HEK293 (cell line): ENCODE data around the gene LRP1-AS.

Source experiments
- CTCF ChIA-PET: fragments of 350-600 bp; formaldehyde crosslinking; extraction: SDS; loops from one replicate; lab custom pipeline; 2021; ENCODE audit warnings: antibody characterized with exemption; lab: Yijun Ruan, JAX
- POLR2A ChIA-PET: fragments of 300-600 bp; formaldehyde crosslinking; extraction: SDS; loops from one replicate; lab custom pipeline; 2020; ENCODE audit warnings: antibody characterized with exemption, inconsistent platforms; lab: Yijun Ruan, JAX
- H3K27ac ChIP-seq: fragments of 200-500 bp; sonication (Bioruptor generic); 2 replicates; pipeline ENCODE4 v1.5.1; 2014; ENCODE audit warnings: low read depth, low read length, control low read depth, inconsistent platforms; ENCODE audit errors: extremely low read depth
- H3K36me3 ChIP-seq, 2 experiments: fragments of 200-500 bp in 1 of 2; sonication (Bioruptor generic) in 1 of 2; 1 replicate in 1 of 2; 2 replicates in 1 of 2; pipeline ENCODE4 v1.5.1; 2014 to 2017; ENCODE audit warnings: inconsistent platforms in 2 of 2, low read length in 2 of 2; ENCODE audit not compliant: control insufficient read depth in 2 of 2, insufficient read depth in 1 of 2
- H3K4me1 ChIP-seq: fragments of 200-500 bp; sonication (Bioruptor generic); 2 replicates; pipeline ENCODE4 v1.5.1; 2014; ENCODE audit warnings: mild to moderate bottlenecking, low read length, inconsistent platforms; ENCODE audit not compliant: control insufficient read depth, insufficient read depth
- H3K4me3 ChIP-seq: 2 replicates; pipeline ENCODE4 v1.5.1; 2011; ENCODE audit warnings: low read depth, mild to moderate bottlenecking, control low read depth, low read length, moderate library complexity
- H3K9me3 ChIP-seq: fragments of 200-500 bp; sonication (Bioruptor generic); 2 replicates; pipeline ENCODE4 v1.5.1; 2014; ENCODE audit warnings: low read depth, low read length, inconsistent platforms; ENCODE audit not compliant: control insufficient read depth, insufficient read depth
- BCL6B ChIP-seq: fragments of 450-650 bp; formaldehyde crosslinking; IDR thresholded peaks from 2 replicates; pipeline ENCODE4 v1.5.1; 2017; ENCODE audit warnings: missing biosample characterization, missing genetic modification characterization
- KLF10 ChIP-seq: fragments of 450-650 bp; IDR thresholded peaks from 2 replicates; pipeline ENCODE4 v1.5.1; 2018; ENCODE audit warnings: missing biosample characterization, mild to moderate bottlenecking, missing genetic modification characterization
- KLF9 ChIP-seq: fragments of 450-650 bp; formaldehyde crosslinking; IDR thresholded peaks from 2 replicates; pipeline ENCODE4 v1.5.1; 2016; ENCODE audit warnings: missing biosample characterization, missing genetic modification characterization, low read depth
- PRDM2 ChIP-seq: fragments of 450-650 bp; formaldehyde crosslinking; IDR thresholded peaks from 2 replicates; pipeline ENCODE4 v1.5.1; 2016; ENCODE audit warnings: missing biosample characterization, missing genetic modification characterization, borderline replicate concordance
- ZFHX2 ChIP-seq: fragments of 450-650 bp; formaldehyde crosslinking; conservative IDR thresholded peaks from 2 replicates; pipeline ENCODE4 v1.5.1; 2016; ENCODE audit warnings: missing biosample characterization, missing genetic modification characterization
- ZFP3 ChIP-seq: fragments of 450-650 bp; formaldehyde crosslinking; IDR thresholded peaks from 2 replicates; pipeline ENCODE4 v1.5.1; 2016; ENCODE audit warnings: low read depth, missing biosample characterization, missing genetic modification characterization
- ZNF157 ChIP-seq: fragments of 450-650 bp; formaldehyde crosslinking; IDR thresholded peaks from 2 replicates; pipeline ENCODE4 v1.5.1; 2016; ENCODE audit warnings: missing biosample characterization, missing genetic modification characterization
- ZNF174 ChIP-seq: fragments of 450-650 bp; formaldehyde crosslinking; IDR thresholded peaks from 2 replicates; pipeline ENCODE4 v1.5.0; 2017; ENCODE audit warnings: missing biosample characterization, mild to moderate bottlenecking, missing genetic modification characterization
- ZNF274 ChIP-seq, 2 experiments: fragments of 200-500 bp in 1 of 2; fragments of 450-650 bp in 1 of 2; sonication (Bioruptor generic) in 1 of 2; formaldehyde crosslinking in 1 of 2; IDR thresholded peaks; 2 replicates each; pipeline versions ENCODE4 v1.5.1 to v1.6.1; 2014 to 2016; ENCODE audit warnings: borderline replicate concordance in 1 of 2, inconsistent platforms in 1 of 2, low read length in 1 of 2, missing biosample characterization in 1 of 2, missing genetic modification characterization in 1 of 2
- ZNF280D ChIP-seq: fragments of 450-650 bp; formaldehyde crosslinking; IDR thresholded peaks from 2 replicates; pipeline ENCODE4 v1.5.1; 2016; ENCODE audit warnings: missing biosample characterization, missing genetic modification characterization
- ZNF292 ChIP-seq: fragments of 450-650 bp; formaldehyde crosslinking; IDR thresholded peaks from 2 replicates; pipeline ENCODE4 v1.5.1; 2016; ENCODE audit warnings: low read depth, missing biosample characterization, missing genetic modification characterization, borderline replicate concordance
- ZNF513 ChIP-seq: fragments of 450-650 bp; IDR thresholded peaks from 2 replicates; pipeline ENCODE4 v1.5.1; 2018; ENCODE audit warnings: missing biosample characterization, missing genetic modification characterization
- ZNF529 ChIP-seq: fragments of 450-650 bp; formaldehyde crosslinking; IDR thresholded peaks from 2 replicates; pipeline ENCODE4 v1.5.1; 2017; ENCODE audit warnings: missing genetic modification characterization, missing biosample characterization; ENCODE audit not compliant: insufficient replicate concordance
- ZNF548 ChIP-seq: fragments of 450-650 bp; formaldehyde crosslinking; IDR thresholded peaks from 2 replicates; pipeline ENCODE4 v1.5.1; 2016; ENCODE audit warnings: missing biosample characterization, missing genetic modification characterization
- ZNF549 ChIP-seq: fragments of 450-650 bp; IDR thresholded peaks from 2 replicates; pipeline ENCODE4 v1.5.1; 2018; ENCODE audit warnings: missing biosample characterization, missing genetic modification characterization, mild to moderate bottlenecking, inconsistent platforms, moderate library complexity
- ZNF561 ChIP-seq: fragments of 450-650 bp; IDR thresholded peaks from 2 replicates; pipeline ENCODE4 v1.5.1; 2018; ENCODE audit warnings: missing biosample characterization, missing genetic modification characterization, borderline replicate concordance
- ZNF596 ChIP-seq: fragments of 450-650 bp; IDR thresholded peaks from 2 replicates; pipeline ENCODE4 v1.5.0; 2018; ENCODE audit warnings: missing biosample characterization, mild to moderate bottlenecking, missing genetic modification characterization, moderate library complexity
- ZNF610 ChIP-seq: fragments of 450-650 bp; formaldehyde crosslinking; IDR thresholded peaks from 2 replicates; pipeline ENCODE4 v1.5.1; 2016; ENCODE audit warnings: missing biosample characterization, missing genetic modification characterization, borderline replicate concordance
- ZNF639 ChIP-seq: fragments of 450-650 bp; formaldehyde crosslinking; IDR thresholded peaks from 2 replicates; pipeline ENCODE4 v1.5.1; 2016; ENCODE audit warnings: missing biosample characterization, missing genetic modification characterization
- ZNF768 ChIP-seq: fragments of 450-650 bp; formaldehyde crosslinking; IDR thresholded peaks from 2 replicates; pipeline ENCODE4 v1.5.1; 2018; ENCODE audit warnings: missing biosample characterization, mild to moderate bottlenecking, missing genetic modification characterization
- ZNF830 ChIP-seq: fragments of 450-650 bp; IDR thresholded peaks from 2 replicates; pipeline ENCODE4 v1.5.0; 2018; ENCODE audit warnings: missing biosample characterization, missing genetic modification characterization, low read depth, mild to moderate bottlenecking, moderate library complexity
- ZSCAN18 ChIP-seq: fragments of 450-650 bp; formaldehyde crosslinking; IDR thresholded peaks from 2 replicates; pipeline ENCODE4 v1.5.1; 2016; ENCODE audit warnings: missing biosample characterization, missing genetic modification characterization

LRP1-AS gene

GRCh38 chr12:57191410-57191809, 44.0 kb upstream of the LRP1-AS start (continued):
- TF ChIP-seq ZNF280D (tag by site-specific recombination), result no peak
- TF ChIP-seq BCL6B, result no peak; the same call in 1 of the 2 replicates
- TF ChIP-seq ZNF549 (tag by site-specific recombination), result no peak
- 0 out of 2 replicates have a peak, but pooled peaks have one; percentile 27 for TF ChIP-seq ZNF157 (tag by site-specific recombination)
- TF ChIP-seq ZNF292 (tag by site-specific recombination), result no peak
- TF ChIP-seq KLF10 (tag by site-specific recombination), result no peak
- no peak for TF ChIP-seq ZNF830 (tag by site-specific recombination)
- no peak for TF ChIP-seq ZNF274 (IDR thresholded peaks at IDR 0.05; ENCODE audit: low read length)
- no peak for TF ChIP-seq ZNF274 (tag by site-specific recombination; IDR thresholded peaks at IDR 0.05; ENCODE audit: borderline replicate concordance)
- no peak for TF ChIP-seq ZNF529 (tag by site-specific recombination)
- no peak for TF ChIP-seq ZFP3
- TF ChIP-seq ZNF174 (tag by site-specific recombination), result no peak
- no peak for TF ChIP-seq ZNF639 (tag by site-specific recombination)
- no peak for TF ChIP-seq ZSCAN18 (tag by site-specific recombination)
- TF ChIP-seq ZNF596 (tag by site-specific recombination), result no peak
- no peak for TF ChIP-seq ZNF561
- peak; percentile 39; the same call in 1 of the 2 replicates for TF ChIP-seq KLF9 (tag by site-specific recombination)
- peak; percentile 95 for TF ChIP-seq ZFHX2 (tag by site-specific recombination)
- TF ChIP-seq ZNF610 (tag by site-specific recombination), result no peak
- TF ChIP-seq ZNF768 (tag by site-specific recombination), result no peak

GRCh38 chr12:57190821-57191220, 43.4 kb upstream of the LRP1-AS start:
- Histone ChIP-seq H3K4me1 (no peaks in the 10 kb centered on the region), H3K36me3 (peaks cover 9 to 100% of the 10 kb centered on the region in 2 experiments; a peak in 2 of 3 replicates), H3K27ac (no peak overlapping the region), H3K9me3 (no peaks in the 10 kb centered on the region), H3K4me3 (no peak overlapping the region)
- ChIA-PET POLR2A (no interaction called here), CTCF (interaction anchor here (0.5 to 1.3 kb wide), 3 partner anchors 52 to 78 kb away, joined by 3 to 6 read pairs (median 3); no protein-coding TSS in a partner anchor)
- TF ChIP-seq PRDM2 (no peak), ZNF548 (tag by site-specific recombination) (no peak), ZNF513 (no peak)
